ENCODE data around the gene MAN2B1.
"Not testable (repeated sequence)": the region's sequence is repeated elsewhere in the genome, so short reads cannot be mapped to it uniquely, and the experiment has no call there.

Gene MAN2B1

GRCh38 chr19:12656899-12657571 is 9.5 kb downstream of the MAN2B1 start:
- DNase-seq: no peak

DNA sequence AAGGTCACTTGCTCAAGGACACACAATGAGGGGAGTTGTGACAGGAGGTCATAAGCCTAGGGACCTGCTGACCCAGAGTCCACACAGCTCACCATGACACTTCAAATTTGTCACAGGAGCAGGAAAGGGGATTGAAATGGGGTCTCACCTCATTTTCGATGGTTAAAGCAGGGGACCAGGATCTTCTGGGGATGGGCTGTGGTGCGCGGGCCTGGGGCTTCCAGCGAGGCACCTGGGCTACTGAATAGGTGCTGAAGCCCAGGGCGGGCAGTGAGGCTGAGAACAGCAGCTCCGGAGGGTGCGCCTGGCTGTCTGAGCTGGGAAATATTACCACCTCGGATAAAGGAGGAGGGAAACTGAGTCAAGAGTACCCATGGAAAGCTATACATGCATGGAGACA is 11.0 kb downstream of the MAN2B1 start:
- no peak for DNase-seq

GRCh38 chr19:12652219-12652618 is 14.3 kb downstream of the MAN2B1 start:
- DNase-seq: no peak

DNA sequence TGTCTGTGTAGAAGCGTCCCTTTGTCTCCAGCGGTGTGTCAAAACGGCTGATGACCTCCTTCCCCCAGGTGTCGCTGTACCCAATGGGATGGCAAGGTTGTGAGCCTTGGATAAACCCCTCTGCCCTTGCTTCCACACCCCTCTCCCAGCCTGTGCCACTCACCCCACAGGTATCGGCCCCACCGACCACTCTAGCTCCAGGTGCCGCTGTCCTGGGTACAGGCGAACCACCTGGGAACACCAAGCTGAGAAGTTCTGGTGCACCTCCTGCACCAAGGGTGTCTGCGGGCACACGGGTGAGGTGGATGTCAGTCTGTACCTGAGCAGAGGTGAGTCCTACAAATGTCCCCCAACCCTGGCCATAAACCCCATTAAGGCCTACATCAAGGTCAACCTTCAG is 16.6 kb downstream of the MAN2B1 start:
- no peak for DNase-seq

GRCh38 chr19:12648088-12648487 is 18.5 kb downstream of the MAN2B1 start:
- no peak for DNase-seq

DNA sequence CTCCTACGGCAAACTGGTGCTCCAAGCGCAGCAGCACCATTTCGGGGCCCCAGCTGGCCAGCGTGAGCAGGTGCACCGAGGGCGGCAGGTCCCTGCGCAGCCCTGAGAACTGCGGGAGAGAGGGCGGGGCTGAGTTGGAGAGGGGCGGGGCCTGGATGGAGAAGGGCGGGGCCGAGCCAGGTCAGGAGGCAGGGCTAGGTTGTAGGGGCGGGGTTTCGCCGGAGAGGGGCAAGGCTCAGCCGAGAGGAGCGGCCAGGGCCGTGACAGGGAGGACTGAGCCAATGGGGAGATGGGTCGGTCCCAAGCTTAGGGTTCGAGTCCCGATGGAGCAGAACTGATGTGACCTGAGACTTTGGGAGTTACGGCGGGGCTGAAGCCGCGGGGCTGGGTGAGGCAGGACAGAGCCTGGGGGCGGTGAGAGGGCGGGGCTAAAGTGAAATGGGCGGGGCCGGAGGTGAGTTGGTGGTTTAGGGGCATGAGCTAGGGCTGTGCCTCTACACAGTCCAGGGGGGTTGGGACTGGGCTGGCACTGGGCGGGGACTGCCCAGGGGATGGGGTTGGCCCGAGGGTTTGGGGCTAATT is 19.0 kb downstream of the MAN2B1 start:
- DNase-seq: no peak

DNA sequence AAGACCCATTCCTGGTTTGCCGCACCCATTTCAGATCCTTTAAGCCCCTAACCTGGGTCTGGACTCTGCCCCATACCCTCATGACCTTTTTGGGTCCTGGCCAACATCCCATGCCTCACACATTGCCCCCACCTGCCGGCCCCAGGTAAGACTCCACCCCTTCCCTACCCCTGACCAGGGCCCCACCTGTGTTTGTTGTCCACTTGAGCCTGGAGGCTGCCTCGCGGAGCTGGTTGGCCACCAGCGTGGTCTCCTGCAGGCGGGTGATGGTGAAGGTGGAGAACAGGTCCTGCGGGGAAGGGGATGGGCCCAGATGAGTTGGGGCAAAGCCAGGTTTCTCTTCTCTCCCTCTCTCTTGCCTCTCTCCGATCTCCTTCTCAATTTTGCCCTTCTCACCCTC is 19.5 kb downstream of the MAN2B1 start:
- DNase-seq: no peak

DNA sequence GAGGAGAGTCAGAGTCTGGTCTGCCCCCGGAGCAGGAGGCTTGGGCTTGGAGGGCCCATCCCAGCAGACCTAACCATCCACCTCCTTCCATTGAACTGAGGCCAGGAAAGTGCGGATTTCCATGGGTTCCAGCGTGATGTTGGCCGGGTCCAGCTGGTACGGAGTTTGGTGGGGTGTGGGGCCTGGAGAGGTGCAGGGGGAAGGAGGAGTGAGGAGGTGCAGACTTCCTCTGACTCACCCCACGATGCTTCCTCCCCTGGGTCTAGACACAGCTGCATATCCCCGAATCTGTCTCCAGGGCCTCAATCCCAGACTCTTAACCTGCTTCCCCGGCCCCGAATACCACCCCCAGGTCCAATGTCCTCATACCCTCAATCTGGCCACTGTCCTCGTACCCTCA is 20.0 kb downstream of the MAN2B1 start:
- no peak for DNase-seq

GRCh38 chr19:12643716-12644115 is 22.8 kb downstream of the MAN2B1 start:
- not testable (repeated sequence) for DNase-seq

DNA sequence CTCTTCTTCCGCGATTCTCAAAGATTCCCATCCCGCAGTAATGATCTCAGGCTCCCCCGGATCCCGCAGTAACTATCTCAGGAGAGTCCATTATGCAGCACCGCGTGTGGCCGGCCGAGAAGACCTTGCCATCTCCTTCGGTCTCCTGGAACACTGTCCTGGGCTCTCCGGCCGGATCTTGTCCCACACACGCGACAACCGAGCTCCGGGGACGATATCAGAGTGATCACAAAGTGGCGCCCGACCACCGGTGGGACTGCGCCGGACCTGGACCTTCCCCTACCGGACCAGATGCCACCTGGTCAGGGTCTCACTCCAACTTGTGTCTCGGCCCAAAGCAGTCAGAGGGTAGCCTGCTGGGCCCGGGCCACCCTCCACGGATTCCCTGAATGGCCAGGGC is 24.0 kb downstream of the MAN2B1 start:
- no peak for DNase-seq

- DNase-seq: no peak
Measured at GRCh38 chr19:12641456-12641855, 25.1 kb downstream of the MAN2B1 start.

GRCh38 chr19:12639901-12640613 is 26.5 kb downstream of the MAN2B1 start:
- DNase-seq: peak; percentile 83

DNA sequence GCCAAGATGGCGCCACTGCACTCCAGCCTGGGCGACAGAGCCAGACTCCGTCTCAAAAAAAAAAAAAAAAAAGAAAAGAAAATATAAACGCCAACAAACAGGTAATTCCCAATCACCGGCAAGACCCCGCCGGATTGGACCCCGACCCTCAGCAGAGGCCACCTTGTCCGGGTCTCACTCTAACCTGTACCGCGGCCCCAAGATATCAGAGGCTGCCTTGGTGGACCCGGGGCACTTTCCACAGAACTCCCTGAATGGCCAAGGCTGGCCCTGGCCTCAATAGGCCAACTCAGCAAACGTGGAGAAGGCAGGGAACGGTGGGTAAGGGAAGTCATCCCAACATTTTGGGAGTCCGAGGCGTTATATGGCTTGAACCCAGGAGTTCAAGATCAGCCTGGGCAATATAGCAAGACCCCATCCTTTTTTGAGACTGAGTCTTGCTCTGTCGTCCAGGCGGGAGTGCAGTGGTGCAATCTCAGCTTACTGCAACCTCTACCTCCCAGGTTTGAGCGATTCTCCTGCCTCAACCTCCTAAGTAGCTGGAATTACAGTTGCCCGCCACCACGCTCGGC is 27.8 kb downstream of the MAN2B1 start:
- no peak for DNase-seq

GRCh38 chr19:12636631-12637030 is 29.9 kb downstream of the MAN2B1 start:
- no peak for DNase-seq

- no peak for DNase-seq
Measured at GRCh38 chr19:12629215-12629614, 37.3 kb downstream of the MAN2B1 start.

- no peak for DNase-seq
Measured at GRCh38 chr19:12628040-12629022, 38.2 kb downstream of the MAN2B1 start.

- DNase-seq: no peak
Measured at GRCh38 chr19:12626958-12627357, 39.6 kb downstream of the MAN2B1 start.

DNA sequence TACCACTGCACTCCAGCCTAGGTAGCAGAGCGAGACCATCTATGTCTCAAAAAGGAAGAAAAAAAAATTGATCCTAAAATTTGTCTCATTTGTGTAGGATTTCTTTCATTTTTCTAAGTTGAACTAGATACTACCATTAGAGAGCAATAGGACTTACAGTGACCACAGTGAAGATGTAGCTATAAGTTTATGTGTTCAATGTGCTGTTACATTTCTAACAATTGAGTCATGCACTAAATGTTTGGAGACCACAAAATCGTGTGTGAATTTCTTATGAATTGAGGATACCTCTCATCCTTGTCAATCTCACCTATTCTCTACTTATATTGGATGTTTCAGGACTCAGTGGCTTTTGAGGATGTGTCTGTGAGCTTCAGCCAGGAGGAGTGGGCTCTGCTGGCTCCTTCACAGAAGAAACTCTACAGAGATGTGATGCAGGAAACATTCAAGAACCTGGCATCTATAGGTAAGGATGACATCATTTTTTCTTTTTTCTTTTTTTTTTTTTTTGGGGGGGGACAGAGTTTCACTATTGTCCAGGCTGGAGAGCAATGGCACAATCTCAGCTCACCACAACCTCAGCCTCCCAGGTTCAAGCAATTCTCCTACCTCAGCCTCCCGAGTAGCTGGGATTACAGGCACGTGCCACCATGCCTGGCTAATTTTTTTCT is 43.0 kb downstream of the MAN2B1 start:
- DNase-seq: no peak

DNA sequence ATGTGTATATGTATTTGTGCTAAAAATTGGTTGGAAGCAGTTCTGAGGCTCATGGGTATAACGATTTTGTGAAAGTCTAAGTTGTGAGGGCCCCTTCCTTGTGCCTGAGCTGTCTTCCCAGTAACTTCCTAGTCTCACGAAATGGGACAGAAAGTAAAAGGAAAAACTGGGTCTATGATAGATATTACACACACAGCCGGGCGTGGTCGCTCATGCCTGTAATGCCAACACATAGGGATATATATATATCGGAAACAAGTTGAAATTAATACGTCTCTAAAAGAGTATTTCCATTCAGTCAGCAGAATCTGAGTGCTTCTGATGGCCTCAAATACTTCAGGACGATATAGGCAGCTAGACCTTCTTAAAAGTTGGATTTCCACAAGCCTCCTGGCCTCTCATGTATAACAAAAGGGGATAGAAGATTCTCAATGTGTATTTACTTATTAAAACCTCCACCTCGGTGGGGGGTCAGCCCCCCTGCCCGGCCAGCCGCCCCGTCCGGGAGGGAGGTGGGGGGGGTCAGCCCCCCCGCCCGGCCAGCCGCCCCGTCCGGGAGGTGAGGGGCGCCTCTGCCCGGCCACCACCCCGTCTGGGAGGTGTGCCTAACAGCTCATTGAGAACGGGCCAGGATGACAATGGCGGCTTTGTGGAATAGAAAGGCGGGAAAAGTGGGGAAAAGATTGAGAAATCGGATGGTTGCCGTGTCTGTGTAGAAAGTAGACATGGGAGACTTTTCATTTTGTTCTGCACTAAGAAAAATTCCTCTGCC is 45.1 kb downstream of the MAN2B1 start:
- not testable (repeated sequence) for DNase-seq

GRCh38 chr19:12617646-12618045 is 48.9 kb downstream of the MAN2B1 start:
- no peak for DNase-seq

DNA sequence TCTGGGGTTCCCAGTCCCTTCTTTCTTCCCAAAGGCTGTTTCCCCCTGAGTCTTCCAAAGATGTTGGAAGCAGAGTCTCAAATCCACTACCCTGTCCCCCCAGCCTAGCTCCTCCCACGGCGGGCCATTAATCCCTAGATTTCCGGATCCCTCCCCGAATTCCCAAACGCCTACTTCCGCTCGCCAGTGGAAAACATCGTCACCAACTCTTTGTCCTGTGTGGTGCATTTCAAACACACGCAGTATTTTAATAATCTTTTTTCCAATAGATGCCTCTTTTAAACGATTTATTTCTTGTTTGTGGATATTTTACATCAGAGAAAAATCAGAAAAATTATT is 55.2 kb downstream of the MAN2B1 start:
- DNase-seq: no peak

All from activated gamma-delta T cell treated with Interleukin-2 at 50 U/mL for 16 hours (primary cell).